SHP77 treated with DMSO at 0.1 percent for 48 hours (cell line): ENCODE measurements around the gene PPP3CA.
"Not testable (repeated sequence)": the region's sequence is repeated elsewhere in the genome, so short reads cannot be mapped to it uniquely, and the experiment has no call there.

Experiments used
- DNase-seq: peaks from one replicate; lab custom pipeline; 2025; lab: John Stamatoyannopoulos, UW

PPP3CA gene

GRCh38 chr4:101254776-101255175 is 92.5 kb downstream of the PPP3CA start:
- no peak for DNase-seq

- DNase-seq: no peak
These were observed 94.2 kb downstream of the PPP3CA start for GRCh38 chr4:101253121-101253520.

- DNase-seq: no peak
These were observed 94.6 kb downstream of the PPP3CA start for GRCh38 chr4:101252721-101253120.

- DNase-seq: no peak
These were observed 96.1 kb downstream of the PPP3CA start for GRCh38 chr4:101251261-101251660.

- no peak for DNase-seq
These were observed 103.0 kb downstream of the PPP3CA start for GRCh38 chr4:101244349-101244748.

GRCh38 chr4:101242441-101242840 is 104.9 kb downstream of the PPP3CA start:
- DNase-seq: no peak

GRCh38 chr4:101240099-101240498 is 107.2 kb downstream of the PPP3CA start:
- DNase-seq: no peak

GRCh38 chr4:101239665-101240064 is 107.7 kb downstream of the PPP3CA start:
- no peak for DNase-seq

GRCh38 chr4:101238706-101239105 is 108.6 kb downstream of the PPP3CA start:
- DNase-seq: no peak

GRCh38 chr4:101237773-101238172 is 109.6 kb downstream of the PPP3CA start:
- DNase-seq: no peak

GRCh38 chr4:101236097-101236496 is 111.2 kb downstream of the PPP3CA start:
- no peak for DNase-seq

- DNase-seq: not testable (repeated sequence)
These were observed 113.2 kb downstream of the PPP3CA start for GRCh38 chr4:101234141-101234540.

GRCh38 chr4:101232074-101232776 is 115.1 kb downstream of the PPP3CA start:
- no peak for DNase-seq

GRCh38 chr4:101230801-101231426 is 116.4 kb downstream of the PPP3CA start:
- no peak for DNase-seq

GRCh38 chr4:101229116-101229515 is 118.2 kb downstream of the PPP3CA start:
- DNase-seq: no peak

- no peak for DNase-seq
These were observed 119.6 kb downstream of the PPP3CA start for GRCh38 chr4:101227715-101228114.

- DNase-seq: no peak
These were observed 122.7 kb downstream of the PPP3CA start for GRCh38 chr4:101224358-101225218.

GRCh38 chr4:101222156-101222845 is 125.0 kb downstream of the PPP3CA start:
- DNase-seq: no peak

- no peak for DNase-seq
These were observed 126.0 kb downstream of the PPP3CA start for GRCh38 chr4:101221294-101221693.

- no peak for DNase-seq
These were observed 128.4 kb downstream of the PPP3CA start for GRCh38 chr4:101218894-101219293.

- no peak for DNase-seq
These were observed 129.0 kb downstream of the PPP3CA start for GRCh38 chr4:101218346-101218745.

GRCh38 chr4:101217353-101218031 is 129.8 kb downstream of the PPP3CA start:
- no peak for DNase-seq
